ENCODE data around the gene CDT1. TPM values are rescaled to one million over a fixed set of nuclear protein-coding genes. Genes with fewer than 3 reads are reported as not detected.
"Not testable (repeated sequence)": the region's sequence is repeated elsewhere in the genome, so short reads cannot be mapped to it uniquely, and the experiment has no call there.

The CDT1 gene
- total RNA-seq, 2 donors from 2014 or later = 0.71 TPM; not detected in 1

GRCh38 chr16:88768071-88768783 lies 35.4 kb upstream of the CDT1 start:
- Histone ChIP-seq H3K4me3 (peak overlapping the region; percentile 20), H3K27me3 (replicated peaks; ENCODE audit: insufficient read depth) (no peaks in the 10 kb centered on the region)
- no peak for DNase-seq (ENCODE audit: low spot score)

GRCh38 chr16:88769617-88770460 lies 33.8 kb upstream of the CDT1 start:
- Histone ChIP-seq H3K9me3 (no peaks in the 10 kb centered on the region), H3K4me3 (no peak overlapping the region), H3K27me3 (replicated peaks; ENCODE audit: insufficient read depth) (no peaks in the 10 kb centered on the region), H3K4me1 (ENCODE audit: control insufficient read depth in 1 of 2, low read depth in 2 of 2) (peaks cover 16 to 60% of the 10 kb centered on the region in 2 donors), H3K27ac (no peak overlapping the region), H3K36me3 (no peaks in the 10 kb centered on the region)
- TF ChIP-seq CTCF (IDR thresholded peaks at IDR 0.05) = no peak
- no peak for DNase-seq (ENCODE audit: low spot score)
- no peak for ATAC-seq (ENCODE audit: insufficient number of reproducible peaks, low FRiP score, low read depth)

More at GRCh38 chr16:88768071-88768783, 35.4 kb upstream of the CDT1 start:
- no peak for TF ChIP-seq CTCF (IDR thresholded peaks at IDR 0.05)
- no peak overlapping the region for H3K27ac ChIP-seq
- no peaks in the 10 kb centered on the region for H3K9me3 ChIP-seq
- ATAC-seq (ENCODE audit: insufficient number of reproducible peaks, low FRiP score, low read depth) = no peak
- H3K36me3 ChIP-seq = no peaks in the 10 kb centered on the region
- peaks cover 12 to 48% of the 10 kb centered on the region in 2 donors for H3K4me1 ChIP-seq (ENCODE audit: control insufficient read depth in 1 of 2, low read depth in 2 of 2)

- Histone ChIP-seq H3K27me3 (replicated peaks; ENCODE audit: insufficient read depth) (no peaks in the 10 kb centered on the region), H3K27ac (no peak overlapping the region), H3K36me3 (no peaks in the 10 kb centered on the region), H3K4me1 (ENCODE audit: control insufficient read depth in 1 of 2, low read depth in 2 of 2) (peaks cover 16 to 60% of the 10 kb centered on the region in 2 donors), H3K4me3 (no peak overlapping the region), H3K9me3 (no peaks in the 10 kb centered on the region)
- no peak for DNase-seq (ENCODE audit: low spot score)
- no peak for TF ChIP-seq CTCF (IDR thresholded peaks at IDR 0.05)
- ATAC-seq (ENCODE audit: insufficient number of reproducible peaks, low FRiP score, low read depth) = no peak
Observed at GRCh38 chr16:88770461-88771293, 32.9 kb upstream of the CDT1 start.

- ATAC-seq (ENCODE audit: insufficient number of reproducible peaks, low FRiP score, low read depth) (no peak), DNase-seq (ENCODE audit: low spot score) (no peak)
- Histone ChIP-seq H3K27me3 (replicated peaks; ENCODE audit: insufficient read depth) (no peaks in the 10 kb centered on the region), H3K27ac (no peak overlapping the region), H3K9me3 (no peaks in the 10 kb centered on the region), H3K36me3 (no peaks in the 10 kb centered on the region), H3K4me3 (no peak overlapping the region), H3K4me1 (ENCODE audit: control insufficient read depth in 1 of 2, low read depth in 2 of 2) (peaks cover 16 to 60% of the 10 kb centered on the region in 2 donors)
- TF ChIP-seq CTCF (IDR thresholded peaks at IDR 0.05) = no peak
Observed at GRCh38 chr16:88771294-88771772, 32.3 kb upstream of the CDT1 start.

GRCh38 chr16:88771781-88772180 lies 31.8 kb upstream of the CDT1 start:
- not testable (repeated sequence) for H3K36me3 ChIP-seq; DNase-seq (ENCODE audit: low spot score); ATAC-seq (ENCODE audit: insufficient number of reproducible peaks, low FRiP score, low read depth); H3K4me3 ChIP-seq; H3K9me3 ChIP-seq; H3K27ac ChIP-seq; H3K27me3 ChIP-seq (replicated peaks; ENCODE audit: insufficient read depth)
- H3K4me1 ChIP-seq (ENCODE audit: control insufficient read depth in 1 of 2, low read depth in 2 of 2) = peaks cover 16 to 60% of the 10 kb centered on the region in 2 donors

All from thoracic aorta (tissue), 2 donors.